KBM-7 (cell line): ENCODE measurements around the gene NRN1L.
"Not testable (repeated sequence)": the region's sequence is repeated elsewhere in the genome, so short reads cannot be mapped to it uniquely, and the experiment has no call there.

Experiments used
- DNase-seq: peaks from one replicate; pipeline ENCODE4 v3.0.0-alpha.2; 2015
- in situ Hi-C: fragments of 300-500 bp; cut with MboI; formaldehyde crosslinking; loops from 2 replicates; pipeline ENCODE4 v1.14.3; 2020; ENCODE audit warnings: low sequenced_read_pairs, low pct_unique_long_range_greater_than_20kb, mixed read lengths

The NRN1L gene

DNA sequence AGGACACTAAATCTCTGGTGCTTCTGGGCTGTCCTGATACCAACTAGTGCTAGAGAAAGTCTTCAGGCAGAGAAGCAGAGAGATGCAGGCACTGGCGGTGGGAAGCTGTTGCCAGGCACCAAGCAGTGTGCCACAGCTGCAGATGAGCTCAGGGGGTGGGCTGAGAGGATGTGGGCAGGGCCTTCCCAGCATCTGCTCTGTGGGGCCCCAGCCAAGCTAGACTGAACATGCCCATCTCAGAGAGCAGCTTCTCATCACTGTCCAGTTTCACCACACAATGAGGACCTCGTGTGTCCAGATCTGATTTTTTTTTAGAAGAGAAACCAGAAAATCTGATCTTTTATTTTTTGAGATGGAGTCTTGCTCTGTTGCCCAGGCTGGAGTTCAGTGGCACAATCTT is 25.5 kb downstream of the NRN1L start:
- in situ Hi-C loops = no loop called here
- DNase-seq = no peak

DNA sequence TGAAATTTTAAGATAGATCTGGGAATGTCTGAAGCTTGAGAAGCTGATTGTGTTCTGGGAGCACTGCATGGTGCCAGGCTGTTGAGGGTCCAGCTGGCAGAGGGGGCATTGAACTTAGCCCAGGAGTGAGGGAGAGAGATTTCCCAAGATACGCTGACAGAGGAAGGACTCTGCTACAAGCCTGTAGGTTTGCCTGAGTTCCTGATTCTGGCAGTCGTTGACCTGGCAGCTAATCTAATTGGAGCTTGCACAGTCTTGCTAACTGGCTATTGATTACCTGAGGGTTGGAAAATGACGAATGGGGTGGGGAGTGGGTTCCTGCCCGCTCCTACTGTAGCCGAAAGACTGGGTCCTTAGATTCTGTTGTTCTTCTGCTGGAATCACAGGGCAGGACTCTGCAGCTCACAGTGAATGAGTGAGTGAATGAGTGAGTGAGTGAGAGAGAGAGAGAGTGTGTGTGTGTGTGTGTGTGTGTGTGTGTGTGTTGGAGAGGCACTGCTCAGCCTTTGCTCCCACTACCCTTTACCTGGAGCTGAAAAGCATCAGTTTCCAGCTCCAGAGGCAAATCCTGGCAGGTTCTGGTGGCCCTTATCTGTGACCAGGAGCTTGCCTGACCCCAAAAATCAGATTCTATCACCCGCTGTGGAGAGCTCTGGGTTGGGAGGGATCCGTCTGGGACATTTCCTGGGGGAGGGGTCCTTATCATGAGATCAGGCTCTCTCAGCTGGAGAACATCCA is 30.2 kb downstream of the NRN1L start:
- in situ Hi-C loops = no loop called here

DNA sequence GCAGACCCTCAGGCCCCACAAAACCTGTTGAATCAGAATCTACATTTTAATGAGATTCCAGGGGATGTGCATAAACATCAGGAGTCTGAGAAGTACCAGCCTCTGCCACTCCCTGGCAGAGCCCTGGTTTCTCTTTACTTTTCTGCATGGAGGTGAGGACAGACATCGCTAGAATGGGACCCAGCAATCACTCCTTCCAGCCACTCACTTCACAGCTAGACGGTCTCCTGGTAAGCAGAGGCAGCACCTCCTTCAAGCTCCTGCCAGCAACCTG is 30.7 kb downstream of the NRN1L start:
- DNase-seq, in situ Hi-C loops: not testable (repeated sequence)

More for the DNA sequence above, 30.2 kb downstream of the NRN1L start:
- DNase-seq = no peak

DNA sequence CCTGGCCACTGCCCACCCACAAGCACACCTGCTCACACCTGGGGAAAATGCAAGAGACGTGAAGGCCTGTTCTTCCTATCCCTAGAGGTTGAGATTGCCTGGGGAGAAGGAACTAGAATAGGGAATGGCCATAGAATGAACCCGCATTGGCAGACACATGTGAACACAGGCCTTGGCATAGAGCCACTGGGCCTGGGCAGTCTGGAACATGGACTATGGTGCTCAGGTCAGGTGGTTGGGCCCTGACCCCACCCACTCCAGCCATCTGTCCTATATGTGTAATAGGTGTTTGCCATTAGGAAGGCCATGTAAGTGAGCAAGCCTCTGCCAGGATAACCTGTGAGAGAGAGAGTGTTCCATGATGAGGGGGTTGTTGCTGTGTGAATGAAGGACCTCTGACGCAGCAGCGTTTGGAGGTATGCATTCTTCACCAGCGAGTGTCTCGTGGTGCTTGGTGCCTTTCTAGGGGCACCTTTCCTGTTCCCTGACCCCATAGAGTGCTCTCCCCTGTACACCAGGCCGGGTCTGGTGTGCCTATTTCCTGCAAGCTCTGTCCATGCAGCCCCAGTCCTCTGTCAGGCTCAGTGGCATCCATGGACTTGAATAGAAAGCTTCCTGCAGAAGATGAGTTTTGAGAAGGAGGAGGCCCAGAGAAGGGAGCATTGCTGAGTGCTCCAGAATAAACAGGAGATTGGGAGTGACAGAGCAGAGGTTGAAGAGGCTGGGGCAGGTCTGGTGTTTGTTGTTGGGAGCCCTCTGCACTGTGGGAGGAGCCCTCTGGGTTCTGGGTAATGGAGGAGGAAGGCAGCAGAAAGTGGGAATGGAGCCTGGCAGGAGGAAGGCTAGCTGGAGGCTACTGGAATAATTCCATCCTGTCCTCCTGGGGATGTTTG is 31.4 kb downstream of the NRN1L start:
- DNase-seq = no peak
- in situ Hi-C loops = no loop called here

DNA sequence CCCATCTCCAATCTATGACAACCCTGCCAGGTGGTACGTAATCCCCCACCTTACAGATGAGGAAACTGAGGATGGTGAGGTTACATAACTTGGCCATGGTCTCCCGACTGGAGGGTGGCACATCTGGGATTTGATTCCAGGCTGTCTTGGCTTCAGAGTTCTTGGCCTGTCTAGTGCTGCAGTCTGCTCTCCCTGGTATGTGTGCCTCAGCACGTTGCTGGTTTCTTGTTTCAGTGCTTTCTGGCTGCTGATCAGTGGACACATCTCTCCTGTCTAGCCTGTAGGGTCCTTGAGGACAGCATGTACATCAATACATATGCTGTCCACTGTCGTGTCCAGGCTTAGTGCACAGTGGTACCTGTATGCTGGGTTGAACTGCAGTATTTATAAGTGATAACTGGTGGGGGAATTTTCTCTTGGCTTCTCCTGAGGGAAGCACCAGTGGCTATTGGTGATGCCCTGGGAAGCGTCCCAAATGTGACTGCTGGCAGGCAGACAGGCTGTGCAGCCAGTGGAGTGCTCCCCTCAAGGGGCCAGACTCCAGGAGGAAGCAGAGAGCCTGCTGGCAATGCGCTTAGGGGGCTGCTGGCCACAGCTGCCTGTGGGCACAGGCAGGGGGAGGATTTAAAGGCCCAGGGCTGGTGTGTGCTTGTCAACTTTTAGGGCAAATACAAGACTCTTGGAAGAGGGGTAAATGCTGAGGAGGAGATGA is 32.6 kb downstream of the NRN1L start:
- no peak for DNase-seq
- in situ Hi-C loops = no loop called here

DNA sequence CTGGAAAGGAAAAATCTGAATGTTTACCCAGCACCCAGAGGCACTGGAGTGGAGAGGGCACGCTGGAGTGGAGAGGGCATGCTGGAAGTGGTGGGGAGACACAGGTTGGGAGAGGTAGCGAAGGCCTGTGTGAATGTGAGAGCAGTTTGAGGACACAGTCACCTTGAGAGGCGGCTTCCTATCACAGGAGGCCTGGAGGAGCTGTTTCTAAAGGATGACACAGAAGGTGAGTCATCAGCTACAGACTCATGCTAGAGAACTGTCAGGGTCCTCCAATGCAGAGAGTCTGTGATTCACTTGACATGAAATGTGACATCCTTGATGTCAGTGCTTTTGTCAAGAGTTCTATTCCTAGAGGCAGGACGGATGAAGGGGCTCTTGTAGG is 33.2 kb downstream of the NRN1L start:
- in situ Hi-C loops = no loop called here
- DNase-seq = no peak

DNA sequence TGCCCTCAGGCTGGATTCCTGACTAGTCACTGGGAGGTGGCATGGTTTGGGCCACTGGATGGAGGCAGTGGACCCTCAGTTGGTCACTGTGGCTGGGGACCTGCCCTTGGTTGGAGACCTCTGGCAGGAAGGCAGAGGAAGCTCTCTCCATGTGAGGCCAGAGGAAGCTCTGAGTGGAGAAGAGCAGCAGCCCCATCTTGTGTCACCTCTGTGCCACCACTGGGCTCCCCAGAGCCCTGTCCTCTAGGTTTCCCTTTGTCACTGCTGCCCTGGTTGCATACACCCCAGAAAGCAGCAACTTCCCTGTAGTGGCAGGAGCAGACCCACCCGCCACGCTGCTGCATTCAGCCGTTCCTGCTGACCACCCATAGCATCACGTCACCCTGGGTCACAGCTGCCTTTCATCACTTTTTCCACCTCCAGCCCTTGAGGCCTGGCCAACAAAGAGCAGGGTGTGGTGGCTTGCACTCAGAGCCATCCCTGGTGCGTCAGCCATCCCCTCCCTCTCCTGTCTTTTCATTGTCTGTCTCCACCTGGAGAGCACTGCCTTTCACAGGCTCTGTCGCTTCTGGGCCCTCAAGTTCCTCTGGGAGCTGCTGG is 35.0 kb downstream of the NRN1L start:
- in situ Hi-C loops = no loop called here
- no peak for DNase-seq

DNA sequence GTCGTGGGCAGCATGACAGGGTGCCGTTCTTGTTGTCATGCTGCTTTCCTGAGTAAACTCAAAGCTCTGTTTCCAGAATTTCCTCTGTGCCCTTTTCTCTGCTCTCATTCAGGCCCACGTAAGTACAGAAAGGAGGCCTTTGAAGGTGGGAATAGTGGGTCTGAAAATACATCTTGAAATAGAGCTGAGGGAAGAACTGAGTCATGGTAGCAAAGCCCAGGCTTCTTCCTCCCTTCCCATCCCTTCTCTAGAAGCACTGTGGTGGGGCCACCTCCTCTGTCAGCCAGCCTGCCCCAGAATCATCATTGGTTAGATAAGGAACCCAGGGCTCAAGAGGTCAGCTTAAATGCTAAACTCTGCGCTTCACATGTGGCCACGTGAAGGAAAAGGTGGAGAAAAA is 37.5 kb downstream of the NRN1L start:
- DNase-seq = no peak
- in situ Hi-C loops = no loop called here

DNA sequence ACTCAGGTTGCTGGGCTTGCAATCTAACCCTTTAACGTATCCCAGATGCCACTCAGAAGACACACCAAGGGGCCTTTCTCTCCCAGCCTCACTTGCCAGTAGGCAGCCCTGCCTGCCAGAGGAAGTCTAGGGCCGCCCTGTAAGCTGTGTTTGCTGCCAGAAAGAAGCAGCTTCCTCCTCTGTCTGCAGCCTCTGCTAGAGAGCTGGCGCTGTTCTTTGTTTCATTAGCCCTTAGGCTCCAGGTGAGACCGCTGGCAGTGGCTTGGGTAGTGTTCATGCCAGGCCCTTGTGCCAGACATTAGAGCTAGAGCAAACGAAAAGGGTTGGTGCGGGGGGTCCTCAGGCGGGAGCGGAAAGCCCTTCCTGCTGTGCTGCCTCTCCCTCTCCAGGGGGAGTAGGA is 38.1 kb downstream of the NRN1L start:
- no peak for DNase-seq
- in situ Hi-C loops = no loop called here

DNA sequence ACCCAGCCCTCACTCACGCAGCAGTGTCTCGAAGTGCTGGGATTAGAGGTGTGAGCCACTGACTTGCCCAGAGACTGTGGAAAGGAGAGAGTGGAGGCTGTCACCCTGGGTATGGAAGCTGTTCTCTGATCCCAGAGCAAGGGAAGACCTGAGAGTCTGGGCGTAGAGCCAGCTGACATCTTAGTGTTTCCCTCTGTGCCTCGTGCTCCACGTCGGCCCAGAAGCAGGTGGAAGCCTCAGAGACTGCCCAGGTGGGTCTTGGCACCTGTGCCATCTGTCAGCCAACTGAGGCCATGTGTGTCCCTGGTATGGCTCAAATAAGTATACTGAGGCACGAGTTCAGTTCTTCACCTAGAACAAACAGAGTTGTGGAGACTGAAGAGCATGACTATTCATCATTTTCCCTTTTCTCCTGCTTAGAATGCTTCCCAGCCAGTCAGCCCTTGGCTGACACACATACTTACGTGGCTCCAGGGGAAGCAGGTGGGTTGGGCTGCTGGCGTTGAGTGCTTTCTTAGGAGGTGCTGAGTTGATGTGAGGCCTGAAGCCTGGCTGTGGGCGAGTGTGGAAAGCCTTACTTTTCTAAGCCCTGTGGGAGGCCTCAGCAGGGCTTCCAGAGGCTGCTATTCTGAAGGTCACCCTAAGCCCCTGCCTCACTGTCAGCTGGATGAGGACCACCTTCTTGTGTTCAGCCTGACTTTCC is 38.9 kb downstream of the NRN1L start:
- no peak for DNase-seq
- in situ Hi-C loops = no loop called here

DNA sequence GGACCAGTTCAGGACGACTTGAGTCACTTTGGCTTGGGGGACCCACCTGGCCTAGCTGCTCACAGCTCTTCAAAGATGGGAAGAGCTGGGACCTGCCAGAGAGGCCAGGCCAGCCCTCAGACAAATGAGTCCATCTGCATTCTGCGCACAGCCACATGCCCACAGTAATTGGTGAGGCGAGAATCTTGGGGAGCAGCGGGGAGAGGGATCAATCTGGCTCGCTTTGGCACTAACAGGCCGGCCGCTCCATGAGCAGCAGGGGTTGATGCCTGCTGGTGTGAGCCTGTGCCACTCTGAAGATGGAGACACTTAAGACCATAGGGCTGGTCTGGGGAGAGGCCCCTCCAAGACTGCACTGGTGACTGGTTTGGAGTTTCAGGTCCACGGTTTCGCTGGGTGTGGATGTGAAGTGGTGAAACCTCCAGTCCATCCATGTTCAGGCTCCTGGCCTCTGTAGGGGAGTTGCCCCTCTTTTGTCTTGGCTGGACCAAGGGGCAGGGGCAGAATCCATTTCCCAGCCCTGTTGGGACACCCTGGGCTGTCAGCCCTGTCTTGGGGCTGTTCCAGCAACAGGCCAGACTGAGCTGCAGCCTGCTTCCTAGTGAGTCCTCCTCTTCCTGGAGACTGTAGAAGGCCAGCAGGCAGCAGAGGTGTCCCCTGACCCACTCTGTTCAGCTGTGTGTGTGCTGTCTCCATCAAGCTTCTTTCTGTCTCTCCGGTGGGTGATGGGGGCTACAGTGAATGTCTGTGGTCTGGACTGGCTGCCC is 39.6 kb downstream of the NRN1L start:
- no peak for DNase-seq
- in situ Hi-C loops = no loop called here

DNA sequence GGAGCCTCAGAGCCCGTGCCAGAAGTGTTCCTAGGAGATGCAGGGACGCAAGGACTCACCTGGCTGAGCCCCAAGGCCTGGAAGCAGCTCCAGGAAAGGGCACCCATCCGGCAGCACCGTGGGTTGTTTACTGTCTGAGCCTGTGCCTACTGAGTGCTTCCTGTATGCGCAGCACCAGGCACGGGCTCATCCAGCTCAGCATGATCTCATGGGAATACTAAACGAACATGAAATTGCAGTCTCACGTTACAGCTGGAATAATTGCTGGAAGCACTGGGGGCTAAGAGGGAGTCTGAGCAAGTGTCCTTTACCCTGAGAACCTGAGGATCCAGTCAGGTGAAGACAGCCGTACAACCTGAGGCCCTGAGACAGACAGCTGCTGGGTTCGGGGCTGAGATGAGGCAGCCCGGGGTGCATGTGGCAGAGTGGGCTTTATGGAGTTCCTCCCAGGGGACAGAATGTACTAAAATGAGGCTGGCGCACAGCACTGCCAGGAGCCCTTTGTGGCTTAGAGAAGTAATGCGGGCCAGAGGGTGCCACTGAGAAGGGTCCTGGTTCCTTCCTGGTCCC is 41.6 kb downstream of the NRN1L start:
- DNase-seq = no peak
- in situ Hi-C loops = no loop called here

DNA sequence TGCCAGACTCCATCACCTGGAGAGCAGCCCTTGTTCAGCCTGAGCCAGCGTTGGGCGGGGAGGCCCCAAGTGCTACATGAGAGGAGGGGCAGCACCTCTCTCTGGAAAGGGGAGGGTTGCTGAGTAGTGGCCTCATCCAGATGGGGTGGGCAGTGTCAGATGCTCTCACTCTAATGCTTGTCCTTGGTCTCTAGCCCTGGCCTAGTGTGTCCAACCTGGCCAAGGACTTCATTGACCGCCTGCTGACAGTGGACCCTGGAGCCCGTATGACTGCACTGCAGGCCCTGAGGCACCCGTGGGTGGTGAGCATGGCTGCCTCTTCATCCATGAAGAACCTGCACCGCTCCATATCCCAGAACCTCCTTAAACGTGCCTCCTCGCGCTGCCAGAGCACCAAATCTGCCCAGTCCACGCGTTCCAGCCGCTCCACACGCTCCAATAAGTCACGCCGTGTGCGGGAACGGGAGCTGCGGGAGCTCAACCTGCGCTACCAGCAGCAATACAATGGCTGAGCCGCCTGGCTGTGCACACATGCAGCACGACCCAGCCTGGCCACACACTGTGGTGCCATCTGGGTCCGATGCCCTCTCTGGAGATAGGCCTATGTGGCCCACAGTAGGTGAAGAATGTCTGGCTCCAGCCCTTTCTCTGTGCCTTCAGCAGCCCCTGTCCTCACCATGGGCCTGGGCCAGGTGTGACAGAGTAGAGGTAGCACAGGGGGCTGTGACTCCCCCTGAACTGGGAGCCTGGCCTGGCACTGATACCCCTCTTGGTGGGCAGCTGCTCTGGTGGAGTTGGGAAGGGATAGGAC is 42.7 kb downstream of the NRN1L start:
- DNase-seq = no peak

DNA sequence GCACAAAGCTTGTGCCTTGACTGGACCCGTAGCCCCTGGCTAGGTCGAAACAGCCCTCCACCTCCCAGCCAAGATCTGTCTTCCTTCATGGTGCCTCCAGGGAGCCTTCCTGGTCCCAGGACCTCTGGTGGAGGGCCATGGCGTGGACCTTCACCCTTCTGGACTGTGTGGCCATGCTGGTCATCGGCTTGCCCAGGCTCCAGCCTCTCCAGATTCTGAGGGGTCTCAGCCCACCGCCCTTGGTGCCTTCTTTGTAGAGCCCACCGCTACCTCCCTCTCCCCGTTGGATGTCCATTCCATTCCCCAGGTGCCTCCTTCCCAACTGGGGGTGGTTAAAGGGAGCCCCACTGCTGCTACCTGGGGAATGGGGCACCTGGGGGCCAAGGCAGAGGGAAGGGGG is 43.5 kb downstream of the NRN1L start:
- in situ Hi-C loops = no loop called here
- no peak for DNase-seq

More for the DNA sequence above, 42.7 kb downstream of the NRN1L start:
- in situ Hi-C loops = no loop called here

DNA sequence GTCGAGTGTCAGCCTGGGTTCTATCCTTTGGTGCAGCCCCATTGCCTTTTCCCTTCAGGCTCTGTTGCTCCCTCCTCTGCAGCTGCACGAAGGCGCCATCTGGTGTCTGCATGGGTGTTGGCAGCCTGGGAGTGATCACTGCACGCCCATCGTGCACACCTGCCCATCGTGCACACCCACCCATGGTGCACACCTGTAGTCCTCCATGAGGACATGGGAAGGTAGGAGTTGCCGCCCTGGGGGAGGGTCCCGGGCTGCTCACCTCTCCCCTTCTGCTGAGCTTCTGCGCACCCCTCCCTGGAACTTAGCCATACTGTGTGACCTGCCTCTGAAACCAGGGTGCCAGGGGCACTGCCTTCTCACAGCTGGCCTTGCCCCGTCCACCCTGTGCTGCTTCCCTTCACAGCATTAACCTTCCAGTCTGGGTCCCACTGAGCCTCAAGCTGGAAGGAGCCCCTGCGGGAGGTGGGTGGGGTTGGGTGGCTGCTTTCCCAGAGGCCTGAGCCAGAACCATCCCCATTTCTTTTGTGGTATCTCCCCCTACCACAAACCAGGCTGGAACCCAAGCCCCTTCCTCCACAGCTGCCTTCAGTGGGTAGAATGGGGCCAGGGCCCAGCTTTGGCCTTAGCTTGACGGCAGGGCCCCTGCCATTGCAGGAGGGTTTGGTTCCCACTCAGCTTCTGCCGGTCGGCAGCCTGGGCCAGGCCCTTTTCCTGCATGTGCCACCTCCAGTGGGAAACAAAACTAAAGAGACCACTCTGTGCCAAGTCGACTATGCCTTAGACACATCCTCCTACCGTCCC is 44.1 kb downstream of the NRN1L start:
- in situ Hi-C loops = no loop called here
- DNase-seq = peak; percentile 73

DNA sequence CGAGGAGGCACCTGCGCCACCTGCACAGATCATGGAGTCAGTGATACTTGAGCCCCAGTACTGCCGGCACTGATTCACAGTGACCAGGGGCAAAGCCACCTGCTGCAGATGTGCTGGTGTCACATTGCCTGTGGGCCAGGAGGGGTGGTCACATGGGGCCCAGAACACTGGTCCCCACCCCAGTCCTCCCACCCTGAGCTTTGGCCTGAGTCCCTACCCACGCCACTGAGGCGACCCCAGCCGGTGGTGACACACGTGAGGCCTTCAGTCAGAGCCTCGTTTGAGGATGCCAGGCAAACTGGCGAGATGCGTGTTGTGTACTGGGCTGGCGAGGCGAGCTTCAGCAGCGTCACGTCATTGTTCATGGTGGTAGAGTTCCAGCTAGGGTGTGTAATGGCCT is 45.5 kb downstream of the NRN1L start:
- in situ Hi-C loops = no loop called here
- no peak for DNase-seq
